Measurements from ENCODE around the gene CFAP74. TPM values are rescaled to one million over a fixed set of nuclear protein-coding genes. Genes with fewer than 3 reads are reported as not detected.

CFAP74 gene
- total and polyA plus RNA-seq, 2 of the 4 experiments (the other 2 are of a cell fraction), result not detected

DNA sequence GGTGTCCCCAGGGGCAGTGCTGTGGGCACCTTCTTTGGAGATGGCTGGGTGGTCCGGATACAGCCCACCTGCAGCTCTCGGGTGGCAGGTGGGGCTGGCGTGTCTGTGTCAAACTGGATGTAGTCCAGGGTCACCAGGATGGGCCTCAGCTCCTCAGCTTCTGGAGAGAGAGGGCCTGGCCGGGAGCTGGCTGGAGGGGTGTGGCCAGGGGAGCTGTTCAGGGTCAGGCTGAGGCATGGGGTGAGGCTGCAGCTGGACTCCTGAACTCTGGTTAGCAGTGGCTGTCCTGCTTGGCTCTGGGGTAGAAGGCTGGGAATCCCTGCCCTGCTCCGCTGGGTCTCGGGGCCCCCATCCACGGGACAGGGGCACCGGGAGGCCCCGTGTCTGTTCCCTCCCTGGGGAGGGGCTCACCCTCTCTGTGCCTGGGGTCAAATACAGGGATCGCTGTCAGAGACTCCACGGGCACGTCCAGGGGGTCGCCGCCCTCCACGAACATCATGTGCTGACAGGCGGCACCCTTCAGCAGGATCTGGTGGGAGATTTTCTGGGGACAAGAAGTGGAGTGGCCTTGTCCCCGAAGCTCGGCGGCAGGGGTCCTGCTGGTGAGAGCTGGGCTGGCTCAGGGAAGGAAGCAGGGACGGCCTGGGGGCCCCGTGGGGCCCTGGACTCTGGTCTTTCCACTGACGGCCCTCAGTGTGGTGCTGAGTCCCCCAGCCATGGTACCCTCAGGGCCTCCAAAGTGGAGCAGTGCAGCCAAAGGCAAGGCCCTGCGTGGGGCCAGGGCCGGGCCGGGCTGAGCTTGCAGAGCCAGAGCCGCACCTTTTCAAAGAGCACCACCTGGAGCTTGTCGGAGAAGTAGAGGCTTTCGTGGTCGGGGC is 80.4 kb downstream of the CFAP74 start:
- Histone ChIP-seq H2BK5ac (ENCODE audit: low read depth, low read length, poor library complexity, severe bottlenecking) (no peak overlapping the region), H2BK20ac (ENCODE audit: low read depth, low read length) (no peak overlapping the region), H3K4ac (ENCODE audit: low read depth, low read length) (no peak overlapping the region), H2AFZ (replicated peaks; ENCODE audit: low read length, poor library complexity) (no peak overlapping the region), H3K14ac (replicated peaks; ENCODE audit: low read depth, low read length) (no peak overlapping the region), H3K4me1 (ENCODE audit: control insufficient read depth, insufficient read depth, low read length) (peaks cover 2% of the 10 kb centered on the region; the same call in 1 of the 2 replicates), H3K79me1 (ENCODE audit: low read depth in 1 of 2, low read length in 2 of 2) (no peaks in the 10 kb centered on the region), H2AK9ac (replicated peaks; ENCODE audit: low read depth, low read length, poor library complexity) (no peak overlapping the region), H4K8ac (ENCODE audit: low read depth in 2 of 2, low read length in 2 of 2) (no peak overlapping the region), H3K36me3 (ENCODE audit: control insufficient read depth, insufficient read depth, low read length) (no peaks in the 10 kb centered on the region), H3K27ac (ENCODE audit: insufficient read depth, low read length) (no peak overlapping the region), H3K4me3 (ENCODE audit: insufficient read depth, low read depth, low read length) (no peak overlapping the region), H3K9ac (ENCODE audit: low read depth, low read length) (no peak overlapping the region), H4K20me1 (ENCODE audit: insufficient read depth, low read length) (no peaks in the 10 kb centered on the region), H3K18ac (ENCODE audit: low read depth, low read length) (no peak overlapping the region), H4K91ac (ENCODE audit: insufficient read depth, low read depth, low read length) (no peak overlapping the region), H3K4me2 (ENCODE audit: low read depth, low read length) (no peak overlapping the region), H3K56ac (ENCODE audit: extremely low read depth, insufficient read depth, low read length) (no peak overlapping the region), H2BK15ac (ENCODE audit: low read depth, low read length) (no peak overlapping the region), H3K23ac (ENCODE audit: low read depth, low read length) (no peak overlapping the region), H3K27me3 (ENCODE audit: control insufficient read depth, insufficient read depth, low read length) (peaks cover 5% of the 10 kb centered on the region; the same call in 1 of the 2 replicates), H4K5ac (ENCODE audit: low read depth, low read length) (no peak overlapping the region), H2BK120ac (ENCODE audit: low read depth, low read length) (no peak overlapping the region), H2AK5ac (ENCODE audit: low read depth, low read length) (no peak overlapping the region), H3K9me3 (ENCODE audit: control insufficient read depth, insufficient read depth, low read length) (no peaks in the 10 kb centered on the region), H3K9me1 (ENCODE audit: insufficient read depth, low read length) (peaks cover 4% of the 10 kb centered on the region; the same call in 1 of the 2 replicates)
- POLR2A ChIA-PET (ENCODE audit: unreplicated experiment), result no interaction called here
- dilution Hi-C loops (cut with HindIII; ENCODE audit: low sequenced_read_pairs, unreplicated experiment), result no loop called here
- no peak for DNase-seq
- ATAC-seq (ENCODE audit: low read depth), result no peak
- TF ChIP-seq MXI1 (IDR thresholded peaks at IDR 0.05; ENCODE audit: borderline replicate concordance, low read depth, low read length) (no peak), NFE2L2 (IDR thresholded peaks at IDR 0.05; ENCODE audit: low read depth, low read length) (no peak), MAZ (IDR thresholded peaks at IDR 0.05; ENCODE audit: borderline replicate concordance, low read depth, low read length) (no peak), BHLHE40 (IDR thresholded peaks at IDR 0.05; ENCODE audit: low read depth, low read length) (no peak), POLR2A (IDR thresholded peaks at IDR 0.05; ENCODE audit: low read depth, low read length) (no peak), MAFK (IDR thresholded peaks at IDR 0.05; ENCODE audit: low read depth, low read length) (no peak), RAD21 (IDR thresholded peaks at IDR 0.05; ENCODE audit: low read length) (no peak)
- TF ChIP-seq, protein P1, sequence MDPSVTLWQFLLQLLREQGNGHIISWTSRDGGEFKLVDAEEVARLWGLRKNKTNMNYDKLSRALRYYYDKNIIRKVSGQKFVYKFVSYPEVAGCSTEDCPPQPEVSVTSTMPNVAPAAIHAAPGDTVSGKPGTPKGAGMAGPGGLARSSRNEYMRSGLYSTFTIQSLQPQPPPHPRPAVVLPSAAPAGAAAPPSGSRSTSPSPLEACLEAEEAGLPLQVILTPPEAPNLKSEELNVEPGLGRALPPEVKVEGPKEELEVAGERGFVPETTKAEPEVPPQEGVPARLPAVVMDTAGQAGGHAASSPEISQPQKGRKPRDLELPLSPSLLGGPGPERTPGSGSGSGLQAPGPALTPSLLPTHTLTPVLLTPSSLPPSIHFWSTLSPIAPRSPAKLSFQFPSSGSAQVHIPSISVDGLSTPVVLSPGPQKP (IDR thresholded peaks at IDR 0.05; ENCODE audit: borderline replicate concordance, low read depth, low read length), result no peak
- TF ChIP-seq, protein P2, sequence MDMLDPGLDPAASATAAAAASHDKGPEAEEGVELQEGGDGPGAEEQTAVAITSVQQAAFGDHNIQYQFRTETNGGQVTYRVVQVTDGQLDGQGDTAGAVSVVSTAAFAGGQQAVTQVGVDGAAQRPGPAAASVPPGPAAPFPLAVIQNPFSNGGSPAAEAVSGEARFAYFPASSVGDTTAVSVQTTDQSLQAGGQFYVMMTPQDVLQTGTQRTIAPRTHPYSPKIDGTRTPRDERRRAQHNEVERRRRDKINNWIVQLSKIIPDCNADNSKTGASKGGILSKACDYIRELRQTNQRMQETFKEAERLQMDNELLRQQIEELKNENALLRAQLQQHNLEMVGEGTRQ (IDR thresholded peaks at IDR 0.05; ENCODE audit: low read depth, low read length), result no peak
- in situ Hi-C loops (cut with MboI; ENCODE audit: low sequenced_read_pairs), result no loop called here
- CTCF ChIA-PET, result interaction anchor here (1.1 kb wide), 1 partner anchor 217 kb away, joined by 3 read pairs; no protein-coding TSS in a partner anchor
- WGBS, 2 experiments (ENCODE audit: extremely low coverage in 2 of 2, insufficient read length in 1 of 2), result 56% methylated on average over 7 of the region's 29 CpGs; no CpG with 5 or more reads in 1 of the 2 experiments
- intact Hi-C loops (cut with micrococcal nuclease), result no loop called here
- BruUV-seq (replicated peaks), result no TSS peak
